ENCODE data around the gene TMEM129.

TMEM129 gene

DNA sequence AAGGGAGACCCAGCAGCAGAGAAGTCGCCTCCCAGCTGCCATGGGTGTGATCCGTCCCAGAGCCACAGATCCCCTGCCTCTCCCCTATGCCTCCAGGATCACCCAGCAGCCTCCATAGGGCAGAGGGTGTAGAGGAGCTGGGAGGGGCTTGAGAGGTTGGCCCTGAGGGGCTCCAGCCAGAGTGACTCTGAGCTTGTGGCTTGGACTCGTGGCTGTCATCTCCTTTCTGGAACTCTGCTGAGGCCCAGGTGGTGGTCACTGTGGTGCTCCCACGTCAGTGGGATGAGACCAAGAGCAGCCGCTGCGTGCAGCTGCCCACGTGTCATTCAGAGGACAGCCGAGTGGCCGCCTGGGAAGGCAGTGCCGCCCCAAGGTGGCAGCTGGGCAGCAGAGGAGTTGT lies 4.4 kb upstream of the TMEM129 start:
- peaks cover 41% of the 10 kb centered on the region for H3K4me1 Mint-ChIP-seq
- no peak overlapping the region for H3K4me3 Mint-ChIP-seq
- H3K27ac Mint-ChIP-seq: no peak overlapping the region
- DNase-seq: no peak
- peaks cover 41% of the 10 kb centered on the region for H3K36me3 Mint-ChIP-seq (ENCODE audit: low read depth)
- TF ChIP-seq, protein P1, sequence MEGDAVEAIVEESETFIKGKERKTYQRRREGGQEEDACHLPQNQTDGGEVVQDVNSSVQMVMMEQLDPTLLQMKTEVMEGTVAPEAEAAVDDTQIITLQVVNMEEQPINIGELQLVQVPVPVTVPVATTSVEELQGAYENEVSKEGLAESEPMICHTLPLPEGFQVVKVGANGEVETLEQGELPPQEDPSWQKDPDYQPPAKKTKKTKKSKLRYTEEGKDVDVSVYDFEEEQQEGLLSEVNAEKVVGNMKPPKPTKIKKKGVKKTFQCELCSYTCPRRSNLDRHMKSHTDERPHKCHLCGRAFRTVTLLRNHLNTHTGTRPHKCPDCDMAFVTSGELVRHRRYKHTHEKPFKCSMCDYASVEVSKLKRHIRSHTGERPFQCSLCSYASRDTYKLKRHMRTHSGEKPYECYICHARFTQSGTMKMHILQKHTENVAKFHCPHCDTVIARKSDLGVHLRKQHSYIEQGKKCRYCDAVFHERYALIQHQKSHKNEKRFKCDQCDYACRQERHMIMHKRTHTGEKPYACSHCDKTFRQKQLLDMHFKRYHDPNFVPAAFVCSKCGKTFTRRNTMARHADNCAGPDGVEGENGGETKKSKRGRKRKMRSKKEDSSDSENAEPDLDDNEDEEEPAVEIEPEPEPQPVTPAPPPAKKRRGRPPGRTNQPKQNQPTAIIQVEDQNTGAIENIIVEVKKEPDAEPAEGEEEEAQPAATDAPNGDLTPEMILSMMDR (IDR thresholded peaks at IDR 0.05): no peak
- no peaks in the 10 kb centered on the region for H3K9me3 Mint-ChIP-seq
- H3K27me3 Mint-ChIP-seq (ENCODE audit: low read depth, poor library complexity): no peaks in the 10 kb centered on the region

DNA sequence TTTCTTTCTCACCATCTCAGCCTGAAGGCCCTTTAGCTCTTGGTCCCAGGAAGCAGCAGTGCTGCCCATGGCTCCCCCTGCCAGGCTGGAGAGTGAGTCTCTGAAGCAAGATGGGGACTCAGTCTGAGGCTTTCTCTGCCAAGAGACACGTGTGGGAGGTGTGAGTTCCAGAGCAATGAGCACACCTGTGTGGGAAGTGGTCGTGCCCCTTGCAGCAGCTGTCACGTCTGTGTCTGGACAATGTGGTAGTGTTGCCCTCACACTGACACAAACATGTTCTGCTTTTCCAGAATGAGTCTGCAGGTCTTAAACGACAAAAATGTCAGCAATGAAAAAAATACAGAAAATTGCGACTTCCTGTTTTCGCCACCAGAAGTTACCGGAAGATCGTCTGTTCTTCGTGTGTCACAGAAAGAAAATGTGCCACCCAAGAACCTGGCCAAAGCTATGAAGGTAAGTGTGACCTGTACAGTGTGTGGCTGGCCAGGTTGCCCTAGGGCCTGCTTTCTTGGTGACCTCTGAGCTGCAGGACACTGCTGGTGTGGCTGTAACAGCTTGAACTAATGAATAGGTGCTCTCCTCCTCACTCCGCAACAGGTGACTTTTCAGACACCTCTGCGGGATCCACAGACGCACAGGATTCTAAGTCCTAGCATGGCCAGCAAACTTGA lies 2.1 kb upstream of the TMEM129 start:
- Mint-ChIP-seq H3K9me3 (no peaks in the 10 kb centered on the region), H3K4me3 (peak overlapping the region; percentile 96), H3K36me3 (ENCODE audit: low read depth) (peaks cover 28% of the 10 kb centered on the region), H3K27ac (no peak overlapping the region), H3K27me3 (ENCODE audit: low read depth, poor library complexity) (no peaks in the 10 kb centered on the region), H3K4me1 (peaks cover 49% of the 10 kb centered on the region)
- TF ChIP-seq, protein P1 (IDR thresholded peaks at IDR 0.05): no peak
- DNase-seq: no peak

DNA sequence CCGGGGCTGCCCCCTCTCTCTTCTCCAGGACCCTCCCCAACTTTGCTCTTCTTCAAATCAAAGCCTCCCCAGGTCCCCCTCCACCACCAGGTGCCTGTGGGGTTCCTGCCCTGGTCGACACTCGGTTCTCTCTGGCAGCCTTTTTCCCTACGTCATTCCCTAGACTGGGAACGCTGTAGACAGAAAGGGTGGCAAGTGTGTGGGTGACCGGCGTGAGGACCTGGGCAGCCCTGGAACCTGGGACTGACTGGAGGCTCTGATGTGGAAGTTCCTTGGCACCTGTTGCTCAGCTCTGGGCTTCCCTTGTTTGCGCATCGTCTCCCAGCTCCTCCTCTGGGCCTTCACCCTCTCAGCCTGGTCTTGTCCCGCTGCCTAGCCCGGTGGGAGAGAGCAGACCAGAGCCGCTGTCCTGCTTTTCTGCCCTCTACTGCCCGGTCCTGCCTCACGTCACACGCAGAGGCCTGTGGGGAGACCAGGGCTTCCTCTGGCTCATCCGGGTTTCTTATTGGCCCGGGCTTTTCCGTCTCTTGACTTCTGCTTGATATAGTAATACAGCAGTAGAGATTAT lies 1.5 kb upstream of the TMEM129 start:
- H3K27me3 Mint-ChIP-seq (ENCODE audit: low read depth, poor library complexity): no peaks in the 10 kb centered on the region
- no peak overlapping the region for H3K27ac Mint-ChIP-seq
- H3K36me3 Mint-ChIP-seq (ENCODE audit: low read depth): peaks cover 23% of the 10 kb centered on the region
- DNase-seq: no peak
- H3K9me3 Mint-ChIP-seq: no peaks in the 10 kb centered on the region
- H3K4me1 Mint-ChIP-seq: peaks cover 49% of the 10 kb centered on the region
- peak overlapping the region; percentile 96 for H3K4me3 Mint-ChIP-seq
- TF ChIP-seq, protein P1 (IDR thresholded peaks at IDR 0.05): no peak

DNA sequence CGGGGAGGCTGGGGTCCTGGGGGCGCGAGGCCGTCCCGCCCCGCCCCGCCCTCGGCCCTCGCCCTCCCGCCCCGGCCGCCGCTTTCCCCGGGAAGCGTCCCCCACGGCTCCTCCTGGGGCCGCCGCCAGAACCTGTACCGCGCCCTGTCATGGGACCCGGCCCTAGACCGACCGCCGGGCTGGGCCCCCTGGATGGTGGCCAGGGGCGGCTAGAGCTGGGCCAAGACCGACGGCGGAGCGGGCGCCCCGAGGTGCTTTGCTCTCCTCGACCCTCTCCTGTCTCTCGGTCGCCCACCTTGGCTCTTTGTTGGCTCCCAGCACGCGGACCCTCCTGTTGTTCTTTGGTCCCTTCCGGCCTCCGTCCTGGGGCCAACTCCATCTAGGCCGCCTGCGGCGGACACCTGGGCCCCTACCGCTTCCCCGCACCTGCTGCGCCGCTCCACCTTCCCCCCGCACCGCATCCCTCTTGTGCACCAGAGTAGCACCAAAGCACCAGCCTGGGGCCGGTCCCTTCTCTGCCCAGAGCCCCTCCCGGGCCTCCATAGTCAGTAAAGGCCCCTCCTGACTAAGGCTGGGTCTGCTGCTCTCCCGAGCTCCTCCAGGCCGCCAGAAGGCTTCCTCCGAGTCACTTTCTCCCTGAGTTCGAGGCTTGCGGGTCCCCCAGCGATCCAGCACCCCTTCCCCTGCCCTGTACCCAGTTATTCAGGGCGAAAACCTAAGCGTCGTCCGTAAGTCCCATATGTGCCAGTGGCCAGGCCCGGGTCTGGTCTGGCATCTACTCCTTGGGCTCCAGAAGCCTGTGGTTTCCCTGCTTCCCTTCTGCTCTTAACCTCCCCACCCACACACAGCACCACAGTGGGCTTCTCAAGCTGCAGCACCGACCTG lies 785 bp upstream of the TMEM129 start:
- H3K9me3 Mint-ChIP-seq: no peaks in the 10 kb centered on the region
- no peak for DNase-seq
- H3K4me1 Mint-ChIP-seq: peaks cover 49% of the 10 kb centered on the region
- peak overlapping the region; percentile 53 for H3K27ac Mint-ChIP-seq
- H3K36me3 Mint-ChIP-seq (ENCODE audit: low read depth): peaks cover 17% of the 10 kb centered on the region
- H3K4me3 Mint-ChIP-seq: peak overlapping the region; percentile 96
- no peaks in the 10 kb centered on the region for H3K27me3 Mint-ChIP-seq (ENCODE audit: low read depth, poor library complexity)
- TF ChIP-seq, protein P1 (IDR thresholded peaks at IDR 0.05): no peak

DNA sequence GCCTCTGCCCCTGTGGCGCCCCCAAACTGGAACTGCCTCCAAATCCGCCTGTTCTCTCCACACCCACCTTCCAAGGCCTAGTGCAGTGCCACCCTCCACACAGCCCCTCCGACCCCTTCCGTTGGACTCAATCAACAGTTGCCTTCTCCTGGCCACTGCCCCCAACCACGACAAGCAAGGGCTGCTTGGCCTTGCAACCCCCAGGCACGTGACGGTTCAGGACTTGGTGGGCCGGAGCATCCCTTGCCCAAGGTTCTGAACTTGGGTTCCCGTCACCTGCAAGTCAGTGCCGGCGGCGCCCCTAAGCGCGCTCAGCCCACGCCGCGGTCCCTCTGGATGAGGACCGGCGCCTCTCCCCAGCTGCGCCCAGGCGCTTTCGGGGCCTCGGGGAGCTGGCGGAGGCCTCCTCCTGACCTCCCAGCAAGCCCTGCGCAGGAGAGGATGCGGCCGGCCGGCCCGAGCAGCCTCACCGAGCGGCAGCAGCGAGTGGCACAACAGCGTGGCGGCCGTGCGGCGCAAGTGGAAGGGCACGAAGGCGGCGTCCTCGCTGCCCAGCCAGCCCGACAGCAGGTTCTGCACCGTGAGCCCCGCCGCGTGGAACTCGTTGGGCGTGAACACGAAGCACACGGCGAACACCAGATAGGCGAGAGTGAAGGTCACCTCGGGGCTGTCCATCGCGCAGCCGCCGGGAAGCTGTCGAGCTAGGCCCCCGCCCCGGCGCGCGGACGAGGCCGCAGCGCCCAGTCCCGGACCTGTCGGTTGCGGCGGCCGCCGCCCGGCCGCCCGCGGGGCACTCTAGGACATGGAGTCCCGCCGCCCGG lies 750 bp downstream of the TMEM129 start:
- H3K4me3 Mint-ChIP-seq: peak overlapping the region; percentile 88
- peaks cover 47% of the 10 kb centered on the region for H3K4me1 Mint-ChIP-seq
- DNase-seq: peak; percentile 68
- H3K27ac Mint-ChIP-seq: peak overlapping the region; percentile 91
- no peaks in the 10 kb centered on the region for H3K27me3 Mint-ChIP-seq (ENCODE audit: low read depth, poor library complexity)
- peaks cover 8% of the 10 kb centered on the region for H3K36me3 Mint-ChIP-seq (ENCODE audit: low read depth)
- H3K9me3 Mint-ChIP-seq: no peaks in the 10 kb centered on the region
- TF ChIP-seq, protein P1 (IDR thresholded peaks at IDR 0.05): no peak

All from nephron progenitor cell (in vitro differentiated cells).